ENCODE data around the gene ALG11.

DNA sequence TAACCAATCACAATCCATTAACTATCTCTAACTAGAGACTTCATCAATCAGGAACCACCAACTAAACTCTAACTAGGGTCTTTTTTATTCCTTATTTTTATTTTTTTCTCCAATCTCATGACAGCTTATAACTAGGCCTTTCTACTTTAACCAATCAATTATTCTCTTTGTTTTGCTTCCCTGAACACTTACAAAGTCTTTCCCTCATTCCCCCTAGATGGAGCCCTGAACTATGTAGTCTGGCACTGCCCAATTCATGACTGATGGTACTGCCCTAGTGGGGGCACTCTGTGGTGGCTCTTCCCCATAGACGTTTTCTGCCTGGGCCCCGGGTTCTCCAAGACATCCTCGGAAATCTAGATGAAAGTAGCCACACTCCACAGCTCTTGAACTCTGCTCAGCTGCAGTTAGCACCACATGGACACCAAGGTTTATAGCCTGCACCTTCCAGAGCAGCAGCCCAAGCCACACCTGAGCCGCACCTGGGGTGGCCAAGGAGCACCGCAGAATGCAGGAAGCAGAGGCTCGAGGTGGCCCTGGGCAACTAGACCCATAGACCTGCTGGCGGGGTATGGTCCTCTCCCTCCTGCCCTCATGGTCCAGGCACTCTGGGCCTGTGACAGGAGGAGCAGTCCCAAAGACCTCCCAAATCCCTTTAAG is 7.6 kb upstream of the ALG11 start:
- TF ChIP-seq, protein P1, sequence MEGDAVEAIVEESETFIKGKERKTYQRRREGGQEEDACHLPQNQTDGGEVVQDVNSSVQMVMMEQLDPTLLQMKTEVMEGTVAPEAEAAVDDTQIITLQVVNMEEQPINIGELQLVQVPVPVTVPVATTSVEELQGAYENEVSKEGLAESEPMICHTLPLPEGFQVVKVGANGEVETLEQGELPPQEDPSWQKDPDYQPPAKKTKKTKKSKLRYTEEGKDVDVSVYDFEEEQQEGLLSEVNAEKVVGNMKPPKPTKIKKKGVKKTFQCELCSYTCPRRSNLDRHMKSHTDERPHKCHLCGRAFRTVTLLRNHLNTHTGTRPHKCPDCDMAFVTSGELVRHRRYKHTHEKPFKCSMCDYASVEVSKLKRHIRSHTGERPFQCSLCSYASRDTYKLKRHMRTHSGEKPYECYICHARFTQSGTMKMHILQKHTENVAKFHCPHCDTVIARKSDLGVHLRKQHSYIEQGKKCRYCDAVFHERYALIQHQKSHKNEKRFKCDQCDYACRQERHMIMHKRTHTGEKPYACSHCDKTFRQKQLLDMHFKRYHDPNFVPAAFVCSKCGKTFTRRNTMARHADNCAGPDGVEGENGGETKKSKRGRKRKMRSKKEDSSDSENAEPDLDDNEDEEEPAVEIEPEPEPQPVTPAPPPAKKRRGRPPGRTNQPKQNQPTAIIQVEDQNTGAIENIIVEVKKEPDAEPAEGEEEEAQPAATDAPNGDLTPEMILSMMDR (conservative IDR thresholded peaks at IDR 0.05; ENCODE audit: low read depth, low read length), result 0 out of 2 replicates have a peak, but pooled peaks have one; percentile 13
- no peak for TF ChIP-seq EZH2 (IDR thresholded peaks at IDR 0.05; ENCODE audit: borderline replicate concordance, low read depth, low read length, poor library complexity, severe bottlenecking)

Data from A673 (cell line).